Uterus (tissue), 4 donors: Measurements from ENCODE around the gene TCTA. TPM values are rescaled to one million over a fixed set of nuclear protein-coding genes. Genes with fewer than 3 reads are reported as not detected.

ENCODE experiments used
- DNase-seq, 2 donors: peaks; one replicate each; pipeline ENCODE4 v3.0.0-alpha.2; 2019 to 2020
- H3K27ac ChIP-seq, 2 donors: fragments of 200-600 bp; sonication (generic); 1 replicate in 1 of 2; 2 replicates in 1 of 2; pipeline ENCODE4 v1.5.1; 2016 to 2018
- H3K27me3 ChIP-seq, 2 donors: fragments of 200-600 bp; sonication (generic); one replicate each; pipeline ENCODE4 v1.5.1; 2018 to 2019; ENCODE audit warnings: control low read depth in 1 of 2
- H3K36me3 ChIP-seq, 2 donors: fragments of 200-600 bp; sonication (generic); one replicate each; pipeline ENCODE4 v1.5.1; 2019; ENCODE audit warnings: control low read depth in 1 of 2
- H3K4me1 ChIP-seq, 2 donors: fragments of 200-600 bp; sonication (generic); one replicate each; pipeline ENCODE4 v1.5.1; 2018 to 2019; ENCODE audit warnings: control low read depth in 1 of 2
- H3K4me3 ChIP-seq, 2 donors: fragments of 200-600 bp; sonication (generic); 1 replicate in 1 of 2; 2 replicates in 1 of 2; pipeline ENCODE4 v1.5.1; 2018 to 2019; ENCODE audit warnings: mild to moderate bottlenecking in 1 of 2
- H3K9me3 ChIP-seq, 2 donors: fragments of 200-600 bp; sonication (generic); one replicate each; pipeline ENCODE4 v1.5.1; 2019; ENCODE audit warnings: control low read depth in 1 of 2
- POLR2A ChIP-seq, 2 donors: fragments of 450-650 bp; IDR thresholded peaks; one replicate each; pipeline ENCODE4 v1.6.1; 2016; ENCODE audit warnings: antibody characterized with exemption in 2 of 2, mild to moderate bottlenecking in 1 of 2, moderate library complexity in 1 of 2
- intact Hi-C: fragments of 100-400 bp; cut with DNase I; formaldehyde crosslinking; loops from one replicate; pipeline ENCODE4 v1.15.1; 2023; ENCODE audit warnings: low total_unique reads
- total RNA-seq, 4 donors: library from RNA; depleted of rRNA in 3 of 4; stranded (reverse); fragments of >200 nt in 3 of 4; gene quantifications; one replicate each; pipeline versions ENCODE4 v1.1.0 to v1.2.4, GENCODE V29; 2014 to 2023
- TF ChIP-seq, protein P1 (sequence below), 4 experiments: fragments of 200-600 bp in 2 of 4; fragments of 450-650 bp in 2 of 4; sonication (generic) in 2 of 4; IDR thresholded peaks; one replicate each; pipeline ENCODE4 v1.5.1; 2016 to 2019; ENCODE audit warnings: antibody characterized with exemption in 4 of 4, mild to moderate bottlenecking in 2 of 4, moderate library complexity in 1 of 4
- donor health status: DM: yes; HTN: yes; CAD: no.

Gene TCTA
- total RNA-seq, 4 donors from 2014 or later = 2.1 to 26.0 (median 18.7) TPM

DNA sequence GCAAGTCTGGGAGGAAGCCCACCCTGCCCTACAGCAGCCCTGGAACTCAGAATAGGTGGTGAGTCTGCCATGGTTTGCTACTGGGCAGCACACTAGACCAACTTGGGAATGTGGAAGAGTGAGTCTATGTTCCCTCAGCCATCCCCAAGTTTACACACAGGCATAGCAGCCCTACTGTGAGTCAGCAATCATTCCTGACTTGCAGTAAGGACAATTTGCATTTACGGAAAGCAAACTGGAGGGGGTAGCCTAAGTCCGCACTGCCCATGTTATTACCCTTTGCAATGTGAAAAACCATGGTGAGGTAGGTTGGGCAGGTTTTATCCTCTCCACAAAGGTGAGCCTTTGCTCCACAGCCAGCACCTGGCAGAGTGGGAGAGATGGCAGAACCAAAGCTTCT, 4.6 kb downstream of the TCTA start:
- H3K27me3 ChIP-seq = no peaks in the 10 kb centered on the region
- no peak for TF ChIP-seq POLR2A (IDR thresholded peaks at IDR 0.05)
- TF ChIP-seq, protein P1, sequence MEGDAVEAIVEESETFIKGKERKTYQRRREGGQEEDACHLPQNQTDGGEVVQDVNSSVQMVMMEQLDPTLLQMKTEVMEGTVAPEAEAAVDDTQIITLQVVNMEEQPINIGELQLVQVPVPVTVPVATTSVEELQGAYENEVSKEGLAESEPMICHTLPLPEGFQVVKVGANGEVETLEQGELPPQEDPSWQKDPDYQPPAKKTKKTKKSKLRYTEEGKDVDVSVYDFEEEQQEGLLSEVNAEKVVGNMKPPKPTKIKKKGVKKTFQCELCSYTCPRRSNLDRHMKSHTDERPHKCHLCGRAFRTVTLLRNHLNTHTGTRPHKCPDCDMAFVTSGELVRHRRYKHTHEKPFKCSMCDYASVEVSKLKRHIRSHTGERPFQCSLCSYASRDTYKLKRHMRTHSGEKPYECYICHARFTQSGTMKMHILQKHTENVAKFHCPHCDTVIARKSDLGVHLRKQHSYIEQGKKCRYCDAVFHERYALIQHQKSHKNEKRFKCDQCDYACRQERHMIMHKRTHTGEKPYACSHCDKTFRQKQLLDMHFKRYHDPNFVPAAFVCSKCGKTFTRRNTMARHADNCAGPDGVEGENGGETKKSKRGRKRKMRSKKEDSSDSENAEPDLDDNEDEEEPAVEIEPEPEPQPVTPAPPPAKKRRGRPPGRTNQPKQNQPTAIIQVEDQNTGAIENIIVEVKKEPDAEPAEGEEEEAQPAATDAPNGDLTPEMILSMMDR (IDR thresholded peaks at IDR 0.05) = no peak
- H3K4me3 ChIP-seq = no peak overlapping the region
- intact Hi-C loops = no loop called here
- no peaks in the 10 kb centered on the region for H3K36me3 ChIP-seq
- no peaks in the 10 kb centered on the region for H3K9me3 ChIP-seq
- DNase-seq = no peak
- H3K27ac ChIP-seq = no peak overlapping the region
- H3K4me1 ChIP-seq = peaks cover 0 to 13% of the 10 kb centered on the region in 2 donors

GRCh38 chr3:49417516-49418120, 5.4 kb downstream of the TCTA start:
- no peak overlapping the region for H3K4me3 ChIP-seq
- no peak overlapping the region for H3K27ac ChIP-seq
- H3K36me3 ChIP-seq = no peaks in the 10 kb centered on the region
- no peak for DNase-seq
- no peaks in the 10 kb centered on the region for H3K9me3 ChIP-seq
- peaks cover 0 to 13% of the 10 kb centered on the region in 2 donors for H3K4me1 ChIP-seq
- no peaks in the 10 kb centered on the region for H3K27me3 ChIP-seq
- no peak for TF ChIP-seq POLR2A (IDR thresholded peaks at IDR 0.05)
- TF ChIP-seq, protein P1 (IDR thresholded peaks at IDR 0.05) = no peak
- intact Hi-C loops = no loop called here

DNA sequence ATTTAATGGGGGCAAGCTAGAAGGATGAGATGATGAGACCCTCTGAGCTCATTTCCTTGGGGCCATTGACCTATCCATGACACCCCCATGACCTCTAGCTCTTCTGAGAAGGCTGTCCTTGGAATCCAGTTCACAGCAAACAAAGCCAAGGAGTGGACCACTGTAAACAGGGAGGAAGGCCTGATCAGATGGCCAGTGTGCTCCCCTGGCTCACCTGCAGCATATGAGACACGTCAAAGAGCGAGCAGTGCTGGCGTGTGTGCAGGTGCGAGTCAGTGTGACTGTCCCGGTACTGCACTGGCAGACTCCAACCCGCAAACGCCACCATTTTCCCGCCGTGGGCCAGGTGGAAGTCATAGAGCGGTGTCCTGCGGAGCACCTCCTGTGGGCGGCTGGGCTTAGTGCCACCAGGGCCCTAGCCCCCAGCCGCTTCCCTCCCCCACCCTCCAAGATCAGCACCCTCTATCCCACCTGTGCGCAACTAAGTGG, 9.7 kb downstream of the TCTA start:
- H3K4me1 ChIP-seq = no peaks in the 10 kb centered on the region
- no peaks in the 10 kb centered on the region for H3K27me3 ChIP-seq
- H3K36me3 ChIP-seq = no peaks in the 10 kb centered on the region
- no peaks in the 10 kb centered on the region for H3K9me3 ChIP-seq
- intact Hi-C loops = no loop called here
- TF ChIP-seq, protein P1 (IDR thresholded peaks at IDR 0.05) = no peak
- TF ChIP-seq POLR2A (IDR thresholded peaks at IDR 0.05) = no peak
- peak overlapping the region in 1 of 2 donors; percentile 16 for H3K27ac ChIP-seq
- H3K4me3 ChIP-seq = no peak overlapping the region
- no peak for DNase-seq

DNA sequence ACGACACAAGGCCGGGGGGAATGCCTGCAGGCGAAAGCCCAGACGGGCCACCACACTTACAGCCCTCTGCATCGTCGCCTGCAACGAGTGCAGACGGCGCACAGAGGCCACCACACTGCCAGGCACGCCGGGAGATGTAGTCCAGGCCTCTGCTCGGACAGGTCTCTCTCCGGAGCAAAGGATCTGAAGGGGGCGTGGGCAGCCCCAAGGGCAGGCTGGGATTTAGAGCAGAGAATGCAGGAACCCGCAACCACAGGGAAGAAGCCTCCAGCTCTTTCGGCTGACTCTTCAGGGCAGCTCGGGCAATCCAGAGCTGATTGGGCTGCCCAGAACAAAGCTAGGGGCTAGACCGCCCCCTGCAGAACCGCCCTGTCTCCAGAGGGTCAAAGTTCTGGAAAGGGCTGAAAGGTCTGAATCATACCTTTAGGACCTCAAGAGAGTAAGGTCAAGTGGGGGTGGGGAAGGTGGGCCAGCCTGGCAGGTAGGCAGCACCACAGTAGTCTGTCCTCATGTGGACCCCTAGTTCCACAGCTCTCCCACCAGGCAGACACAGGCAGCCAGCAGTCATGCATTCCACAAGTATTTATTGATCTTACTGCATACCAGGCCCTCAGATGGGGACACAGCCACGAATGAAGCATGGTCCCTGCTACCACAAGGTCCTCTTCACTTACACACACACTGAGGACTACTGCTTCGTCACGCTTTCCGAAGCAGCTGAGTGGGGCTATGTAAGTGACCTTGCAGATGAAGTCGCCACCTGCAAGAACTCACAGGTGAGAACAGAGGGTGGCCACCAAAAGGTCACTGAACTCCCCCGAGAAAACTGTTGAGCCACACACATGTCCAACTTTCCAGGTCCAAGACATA, 10.4 kb downstream of the TCTA start, which contains the start of gene AMT:
Gene AMT, minus strand, starts transcription at position 95 of the 870 bp plus-strand sequence. Its CDS starts 23 bp downstream, at position 72.
- no peak for TF ChIP-seq POLR2A (IDR thresholded peaks at IDR 0.05)
- TF ChIP-seq, protein P1 (IDR thresholded peaks at IDR 0.05) = no peak
- no peak within 1 kb of the TSS for H3K4me3 ChIP-seq
- DNase-seq = no peak
- H3K9me3 ChIP-seq = no peaks in the 10 kb centered on the region
- H3K4me1 ChIP-seq = no peaks in the 10 kb centered on the region
- H3K36me3 ChIP-seq = no peaks in the 10 kb centered on the region
- H3K27ac ChIP-seq = peak within 1 kb of the TSS in 1 of 2 donors; percentile 16
- intact Hi-C loops = no loop called here
- no peaks in the 10 kb centered on the region for H3K27me3 ChIP-seq

DNA sequence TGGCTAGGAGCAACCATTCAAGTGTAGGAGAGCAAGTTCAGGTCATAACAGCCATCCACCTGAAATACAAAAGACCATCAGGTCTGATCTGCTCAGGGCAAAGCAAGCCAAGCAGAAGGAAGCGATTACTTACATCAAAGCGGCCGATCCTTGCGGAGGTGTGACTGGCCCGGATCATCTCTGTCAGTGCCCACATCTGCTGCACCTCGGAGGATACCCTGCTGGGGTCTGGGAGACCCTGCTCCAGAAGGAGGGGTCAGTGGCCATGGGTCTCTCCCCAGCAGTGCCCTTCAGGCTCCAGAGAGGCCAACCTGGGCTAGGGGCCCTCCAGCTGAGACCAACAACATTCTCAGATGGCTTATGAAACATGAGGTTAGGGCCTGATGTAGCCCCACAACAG, 12.6 kb downstream of the TCTA start:
- DNase-seq = no peak
- no peak overlapping the region for H3K27ac ChIP-seq
- intact Hi-C loops = no loop called here
- no peaks in the 10 kb centered on the region for H3K36me3 ChIP-seq
- no peak for TF ChIP-seq POLR2A (IDR thresholded peaks at IDR 0.05)
- TF ChIP-seq, protein P1 (IDR thresholded peaks at IDR 0.05) = no peak
- no peak overlapping the region for H3K4me3 ChIP-seq
- H3K4me1 ChIP-seq = peaks cover 0 to 5% of the 10 kb centered on the region in 2 donors
- no peaks in the 10 kb centered on the region for H3K9me3 ChIP-seq
- H3K27me3 ChIP-seq = no peaks in the 10 kb centered on the region
